GM06990 (cell line): ENCODE data around the gene JAK3.
"Not testable (repeated sequence)": the region's sequence is repeated elsewhere in the genome, so short reads cannot be mapped to it uniquely, and the experiment has no call there.

ENCODE experiments used
- DNase-seq: peaks from one replicate; pipeline ENCODE4 v3.0.0-alpha.2; 2011; ENCODE audit not compliant: insufficient read length; ENCODE audit errors: extremely low read depth
- H3K27me3 ChIP-seq: replicated peaks from 2 replicates; pipeline ENCODE4 v1.6.0; 2011; ENCODE audit warnings: low read length; ENCODE audit not compliant: control insufficient read depth, insufficient read depth
- H3K36me3 ChIP-seq: 2 replicates; pipeline ENCODE4 v1.5.1; 2011; ENCODE audit warnings: low read length; ENCODE audit not compliant: control insufficient read depth, insufficient read depth
- H3K4me3 ChIP-seq: replicated peaks from 2 replicates; pipeline ENCODE4 v1.5.1; 2011; ENCODE audit warnings: low read depth, mild to moderate bottlenecking, control low read depth, low read length
- TF ChIP-seq, protein P1 (sequence below): IDR thresholded peaks from 2 replicates; pipeline ENCODE4 v1.5.1; 2011; ENCODE audit warnings: low read length, control low read depth, mild to moderate bottlenecking, inconsistent platforms; ENCODE audit not compliant: insufficient read depth, poor library complexity, severe bottlenecking

Gene JAK3

GRCh38 chr19:17807731-17808316, 40.0 kb downstream of the JAK3 start:
- no peak overlapping the region for H3K4me3 ChIP-seq
- 0 out of 2 replicates have a peak, but pooled peaks cover 1% of the 10 kb centered on the region for H3K27me3 ChIP-seq
- TF ChIP-seq, protein P1, sequence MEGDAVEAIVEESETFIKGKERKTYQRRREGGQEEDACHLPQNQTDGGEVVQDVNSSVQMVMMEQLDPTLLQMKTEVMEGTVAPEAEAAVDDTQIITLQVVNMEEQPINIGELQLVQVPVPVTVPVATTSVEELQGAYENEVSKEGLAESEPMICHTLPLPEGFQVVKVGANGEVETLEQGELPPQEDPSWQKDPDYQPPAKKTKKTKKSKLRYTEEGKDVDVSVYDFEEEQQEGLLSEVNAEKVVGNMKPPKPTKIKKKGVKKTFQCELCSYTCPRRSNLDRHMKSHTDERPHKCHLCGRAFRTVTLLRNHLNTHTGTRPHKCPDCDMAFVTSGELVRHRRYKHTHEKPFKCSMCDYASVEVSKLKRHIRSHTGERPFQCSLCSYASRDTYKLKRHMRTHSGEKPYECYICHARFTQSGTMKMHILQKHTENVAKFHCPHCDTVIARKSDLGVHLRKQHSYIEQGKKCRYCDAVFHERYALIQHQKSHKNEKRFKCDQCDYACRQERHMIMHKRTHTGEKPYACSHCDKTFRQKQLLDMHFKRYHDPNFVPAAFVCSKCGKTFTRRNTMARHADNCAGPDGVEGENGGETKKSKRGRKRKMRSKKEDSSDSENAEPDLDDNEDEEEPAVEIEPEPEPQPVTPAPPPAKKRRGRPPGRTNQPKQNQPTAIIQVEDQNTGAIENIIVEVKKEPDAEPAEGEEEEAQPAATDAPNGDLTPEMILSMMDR = no peak
- H3K36me3 ChIP-seq = no peaks in the 10 kb centered on the region
- DNase-seq = no peak

GRCh38 chr19:17806945-17807344, 40.8 kb downstream of the JAK3 start:
- Histone ChIP-seq H3K4me3 (no peak overlapping the region), H3K27me3 (0 out of 2 replicates have a peak, but pooled peaks cover 1% of the 10 kb centered on the region), H3K36me3 (no peaks in the 10 kb centered on the region)
- no peak for DNase-seq
- TF ChIP-seq, protein P1 = no peak

GRCh38 chr19:17805427-17805826, 42.4 kb downstream of the JAK3 start:
- Histone ChIP-seq H3K4me3 (no peak overlapping the region), H3K27me3 (0 out of 2 replicates have a peak, but pooled peaks cover 1% of the 10 kb centered on the region), H3K36me3 (no peaks in the 10 kb centered on the region)
- TF ChIP-seq, protein P1 = no peak
- DNase-seq = no peak

- H3K4me3 ChIP-seq = no peak overlapping the region
- no peaks in the 10 kb centered on the region for H3K36me3 ChIP-seq
- H3K27me3 ChIP-seq = 0 out of 2 replicates have a peak, but pooled peaks cover 1% of the 10 kb centered on the region
- no peak for DNase-seq
- TF ChIP-seq, protein P1 = no peak
Measured at GRCh38 chr19:17803264-17803896, 44.4 kb downstream of the JAK3 start.

DNA sequence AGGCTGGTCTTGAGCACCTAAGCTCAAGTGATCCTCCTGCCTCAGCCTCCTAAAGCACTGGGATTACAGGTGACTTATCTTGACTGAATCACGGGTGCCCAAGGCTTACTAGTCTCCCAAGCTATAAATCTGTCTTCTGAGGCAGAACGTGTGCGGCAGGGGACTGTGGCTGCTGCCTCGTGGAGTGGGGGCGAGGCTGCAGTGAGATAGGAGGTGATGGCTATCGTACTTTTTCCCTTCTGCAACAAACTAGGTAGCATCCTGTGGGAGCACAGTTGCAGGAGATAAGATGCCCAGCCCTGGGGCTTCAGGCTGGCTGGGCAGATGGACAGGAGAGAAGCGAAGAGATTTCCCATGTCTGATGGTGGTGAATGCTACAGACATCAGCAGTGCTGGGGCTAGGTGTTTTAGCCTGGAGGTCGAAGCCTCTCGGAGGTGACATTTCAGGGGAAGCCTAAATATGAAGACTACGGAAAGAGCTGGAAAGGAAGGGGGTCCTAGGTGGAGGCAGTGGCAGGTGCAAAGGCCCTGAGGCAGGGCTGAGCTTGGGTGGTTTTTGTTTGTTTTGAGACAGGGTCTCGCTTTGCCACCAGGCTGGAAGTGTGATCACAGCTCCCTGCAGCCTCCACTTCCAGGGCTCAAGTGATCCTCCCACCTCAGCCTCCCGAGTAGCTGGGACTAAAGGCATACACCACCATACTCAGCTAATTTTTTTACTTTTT, 45.5 kb downstream of the JAK3 start:
- DNase-seq = no peak
- H3K36me3 ChIP-seq = no peaks in the 10 kb centered on the region
- H3K4me3 ChIP-seq = no peak overlapping the region
- TF ChIP-seq, protein P1 = no peak
- H3K27me3 ChIP-seq = no peaks in the 10 kb centered on the region; the same call in 1 of the 2 replicates

DNA sequence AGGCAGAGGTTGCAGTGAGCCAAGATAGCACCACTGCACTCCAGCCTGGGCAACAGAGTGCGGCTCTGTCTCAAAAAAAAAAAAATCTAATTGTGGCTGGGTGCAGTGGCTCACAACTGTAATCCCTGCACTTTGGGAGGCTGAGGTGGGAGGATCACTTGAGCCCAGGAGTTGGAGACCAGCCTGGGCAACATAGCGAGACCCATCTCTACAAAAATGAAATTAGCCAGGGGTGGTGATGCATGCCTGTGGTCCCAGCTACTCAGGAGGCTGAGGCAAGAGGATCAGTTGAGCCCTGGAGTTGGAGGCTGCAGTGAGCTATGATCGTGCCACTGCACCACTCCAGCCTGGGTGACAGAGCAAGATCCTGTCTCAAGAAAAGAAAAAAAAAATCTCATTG, 49.2 kb downstream of the JAK3 start:
- H3K4me3 ChIP-seq, H3K36me3 ChIP-seq, DNase-seq, H3K27me3 ChIP-seq: not testable (repeated sequence)
